ENCODE results near the gene PEPD.

- TF ChIP-seq CTCF (IDR thresholded peaks at IDR 0.05 in 4 of 5, conservative IDR thresholded peaks at IDR 0.05 in 1 of 5) (no peak), POLR2A (IDR thresholded peaks at IDR 0.05) (no peak)
Measured at GRCh38 chr19:33440682-33441081, 80.9 kb downstream of the PEPD start.
